Common myeloid progenitor, CD34-positive (primary cell): ENCODE data around the gene NPAT.

Experiments
- CTCF ChIA-PET: fragments of 350-600 bp; sonication (Branson Sonifier 250); formaldehyde crosslinking; loops from one replicate; lab custom pipeline; 2021; ENCODE audit warnings: antibody characterized with exemption; lab: Charles Lee
- POLR2A ChIA-PET: fragments of 350-600 bp; sonication (Branson Sonifier 250); formaldehyde crosslinking; loops from one replicate; lab custom pipeline; 2021; ENCODE audit warnings: antibody characterized with exemption; lab: Charles Lee
- DNase-seq, 3 donors: peaks; one replicate each; pipeline versions ENCODE4 v3.0.0 to v3.0.0-alpha.2; 2013
- H3K27ac ChIP-seq, 2 experiments: 1 replicate in 1 of 2; 2 replicates in 1 of 2; pipeline ENCODE4 v1.7.0; 2013; ENCODE audit warnings: inconsistent platforms in 2 of 2, low read length in 2 of 2, mild to moderate bottlenecking in 2 of 2, low read depth in 1 of 2, moderate library complexity in 1 of 2; ENCODE audit not compliant: severe bottlenecking in 2 of 2, insufficient read depth in 1 of 2, poor library complexity in 1 of 2
- H3K27me3 ChIP-seq, 5 experiments: replicated peaks in 2 of 5; 1 replicate in 3 of 5; 2 replicates in 2 of 5; pipeline versions ENCODE4 v1.6.1 to v1.7.0; 2013; ENCODE audit warnings: low read length in 4 of 5, mild to moderate bottlenecking in 2 of 5, moderate library complexity in 2 of 5, inconsistent platforms in 1 of 5; ENCODE audit not compliant: insufficient read depth in 5 of 5, control insufficient read depth in 4 of 5
- H3K36me3 ChIP-seq, 4 experiments: 1 replicate in 2 of 4; 2 replicates in 2 of 4; pipeline versions ENCODE4 v1.6.1 to v1.7.0; 2013; ENCODE audit warnings: low read length in 3 of 4, control low read depth in 1 of 4, mild to moderate bottlenecking in 1 of 4; ENCODE audit not compliant: control insufficient read depth in 4 of 4, insufficient read depth in 4 of 4
- H3K4me1 ChIP-seq, 4 experiments: 1 replicate in 3 of 4; 2 replicates in 1 of 4; pipeline versions ENCODE4 v1.6.1 to v1.7.1; 2013; ENCODE audit warnings: low read length in 3 of 4, mild to moderate bottlenecking in 3 of 4, control low read depth in 1 of 4, inconsistent platforms in 1 of 4, moderate library complexity in 1 of 4; ENCODE audit not compliant: control insufficient read depth in 4 of 4, insufficient read depth in 4 of 4; ENCODE audit errors: control extremely low read depth in 1 of 4
- H3K4me3 ChIP-seq, 7 experiments: 1 replicate in 4 of 7; 2 replicates in 3 of 7; pipeline versions ENCODE4 v1.5.1 to v1.7.0; 2013; ENCODE audit warnings: mild to moderate bottlenecking in 7 of 7, low read length in 6 of 7, moderate library complexity in 6 of 7, inconsistent platforms in 2 of 7, low read depth in 2 of 7, control low read depth in 1 of 7; ENCODE audit not compliant: insufficient read depth in 4 of 7, control insufficient read depth in 1 of 7; ENCODE audit errors: extremely low read depth in 1 of 7
- H3K9me3 ChIP-seq, 5 experiments: 1 replicate in 4 of 5; 2 replicates in 1 of 5; pipeline versions ENCODE4 v1.6.1 to v1.7.1; 2013; ENCODE audit warnings: low read length in 4 of 5, mild to moderate bottlenecking in 2 of 5, inconsistent platforms in 1 of 5, low read depth in 1 of 5, moderate library complexity in 1 of 5; ENCODE audit not compliant: control insufficient read depth in 4 of 5, insufficient read depth in 2 of 5; ENCODE audit errors: control extremely low read depth in 1 of 5
- WGBS: methylation state at CpG from one replicate; pipeline ENCODE4 v1.1.5; 2013; ENCODE audit not compliant: insufficient coverage; 5-methylcytosine and 5-hydroxymethylcytosine counted together

The NPAT gene

GRCh38 chr11:108228251-108228650 lies 5.8 kb upstream of the NPAT start:
- Histone ChIP-seq H3K4me1 (peaks cover 10 to 20% (median 18%) of the 10 kb centered on the region in 4 experiments), H3K36me3 (peaks cover 0 to 37% (median 12%) of the 10 kb centered on the region in 4 experiments), H3K4me3 (no peak overlapping the region), H3K9me3 (no peaks in the 10 kb centered on the region), H3K27me3 (no peaks in the 10 kb centered on the region), H3K27ac (no peak overlapping the region)
- DNase-seq = no peak
- CTCF ChIA-PET = interaction anchor here (1.2 kb wide), 1 partner anchor 9 kb away, joined by 5 read pairs; no protein-coding TSS in a partner anchor
- POLR2A ChIA-PET = no interaction called here
- no CpG with 5 or more reads among the region's 2 CpGs for WGBS

- no peaks in the 10 kb centered on the region for H3K27me3 ChIP-seq
- no peak for DNase-seq
- peaks cover 15 to 30% (median 26%) of the 10 kb centered on the region in 4 experiments for H3K4me1 ChIP-seq
- H3K9me3 ChIP-seq = no peaks in the 10 kb centered on the region
- no peak overlapping the region for H3K27ac ChIP-seq
- H3K36me3 ChIP-seq = peaks cover 0 to 18% (median 7%) of the 10 kb centered on the region in 4 experiments
- no CpG with 5 or more reads among the region's 2 CpGs for WGBS
- H3K4me3 ChIP-seq = no peak overlapping the region
- CTCF ChIA-PET = interaction anchor here (0.6 kb wide), 1 partner anchor 420 kb away, joined by 3 read pairs; no protein-coding TSS in a partner anchor
- POLR2A ChIA-PET = interaction anchor here (0.6 to 0.7 kb wide), 2 partner anchors 35 to 304 kb away, joined by 3 to 4 read pairs; no protein-coding TSS in a partner anchor
Observed at GRCh38 chr11:108226036-108226435, 3.6 kb upstream of the NPAT start.

GRCh38 chr11:108224911-108225786 lies 2.7 kb upstream of the NPAT start:
- peak in 2 of 3 donors; percentile 41 to 60 for DNase-seq
- H3K9me3 ChIP-seq = no peaks in the 10 kb centered on the region
- H3K27me3 ChIP-seq = no peaks in the 10 kb centered on the region
- ChIA-PET CTCF (no interaction called here), POLR2A (no interaction called here)
- H3K4me3 ChIP-seq = peak overlapping the region in 1 of 7 experiments; percentile 82
- H3K4me1 ChIP-seq = peaks cover 15 to 39% (median 35%) of the 10 kb centered on the region in 4 experiments
- WGBS = 90% methylated on average over 14 of the region's 14 CpGs
- no peak overlapping the region for H3K27ac ChIP-seq
- H3K36me3 ChIP-seq = peaks cover 0 to 13% (median 5%) of the 10 kb centered on the region in 4 experiments

- no peak overlapping the region for H3K27ac ChIP-seq
- DNase-seq = no peak
- 100% methylated on average over 1 of the region's 4 CpGs for WGBS
- POLR2A ChIA-PET = no interaction called here
- no peaks in the 10 kb centered on the region for H3K9me3 ChIP-seq
- no peaks in the 10 kb centered on the region for H3K27me3 ChIP-seq
- CTCF ChIA-PET = no interaction called here
- peaks cover 15 to 47% (median 41%) of the 10 kb centered on the region in 4 experiments for H3K4me1 ChIP-seq
- peak overlapping the region in 5 of 7 experiments; percentile 74 to 94 (median 82) for H3K4me3 ChIP-seq
- H3K36me3 ChIP-seq = peaks cover 0 to 9% (median under 1%) of the 10 kb centered on the region in 4 experiments
Observed at GRCh38 chr11:108224366-108224765, 1.9 kb upstream of the NPAT start.

- 16% methylated on average over 19 of the region's 20 CpGs for WGBS
- Histone ChIP-seq H3K27ac (peak overlapping the region; percentile 55 to 87), H3K9me3 (no peaks in the 10 kb centered on the region), H3K36me3 (peaks cover 0 to 4% (median under 1%) of the 10 kb centered on the region in 4 experiments), H3K4me3 (peak overlapping the region; percentile 74 to 94 (median 84)), H3K4me1 (peaks cover 24 to 55% (median 46%) of the 10 kb centered on the region in 4 experiments), H3K27me3 (no peaks in the 10 kb centered on the region)
- POLR2A ChIA-PET = no interaction called here
- CTCF ChIA-PET = interaction anchor here (1.1 to 1.5 kb wide), 3 partner anchors 9 to 425 kb away, joined by 3 read pairs; no protein-coding TSS in a partner anchor
- peak in 2 of 3 donors; percentile 39 to 56 for DNase-seq
Observed at GRCh38 chr11:108223348-108224149, 1.1 kb upstream of the NPAT start.

- ChIA-PET POLR2A (no interaction called here), CTCF (interaction anchor here (0.9 to 1.5 kb wide), 4 partner anchors 14 to 427 kb away, joined by 3 to 5 read pairs (median 4); no protein-coding TSS in a partner anchor)
- Histone ChIP-seq H3K36me3 (peaks cover 0 to 8% (median 0%) of the 10 kb centered on the region in 4 experiments), H3K4me3 (peak overlapping the region; percentile 59 to 98 (median 89)), H3K27ac (peak overlapping the region; percentile 94 to 97), H3K27me3 (no peaks in the 10 kb centered on the region), H3K9me3 (no peaks in the 10 kb centered on the region), H3K4me1 (peaks cover 25 to 58% (median 49%) of the 10 kb centered on the region in 4 experiments)
- WGBS = 0% methylated on average over 27 of the region's 29 CpGs
- peak in 1 of 3 donors; percentile 13 for DNase-seq
Observed at GRCh38 chr11:108221911-108222573, 396 bp downstream of the NPAT start.
